Right cardiac atrium (tissue), 5 donors: ENCODE data around the gene AMBRA1. TPM values are rescaled to one million over a fixed set of nuclear protein-coding genes. Genes with fewer than 3 reads are reported as not detected.

Source experiments
- ATAC-seq, 2 donors: fragments of 200-7000 bp; cut with Tn5 transposase; one replicate each; pipeline versions ENCODE4 v1.8.0 to v1.9.1; 2020; ENCODE audit warnings: moderate library complexity in 2 of 2, mild to moderate bottlenecking in 1 of 2
- DNase-seq, 3 donors: peaks; one replicate each; pipeline ENCODE4 v3.0.0-alpha.2; 2020
- H3K27ac ChIP-seq: one replicate; pipeline ENCODE4 v1.5.1; 2013; ENCODE audit warnings: mild to moderate bottlenecking, low read length, control low read depth, moderate library complexity
- H3K27me3 ChIP-seq: one replicate; pipeline ENCODE4 v1.6.1; 2013; ENCODE audit not compliant: control insufficient read depth, insufficient read depth
- H3K4me1 ChIP-seq: one replicate; pipeline ENCODE4 v1.6.1; 2013; ENCODE audit warnings: low read length; ENCODE audit not compliant: control insufficient read depth, insufficient read depth
- H3K4me3 ChIP-seq: one replicate; pipeline ENCODE4 v1.5.1; 2013; ENCODE audit warnings: low read length, control low read depth
- H3K9me3 ChIP-seq: one replicate; pipeline ENCODE4 v1.6.1; 2013; ENCODE audit warnings: low read length; ENCODE audit not compliant: control insufficient read depth
- WGBS: extraction: QIAGEN DNeasy Blood & Tissue Kit; methylation state at CpG from one replicate; pipeline ENCODE4 v1.1.7; 2013; 5-methylcytosine and 5-hydroxymethylcytosine counted together
- intact Hi-C, 4 donors: fragments of 100-400 bp; cut with DNase I; formaldehyde crosslinking; loops; one replicate each; pipeline versions ENCODE4 v1.11.0 to v1.14.0; 2022 to 2023
- polyA plus RNA-seq: library from polyadenylated mRNA; stranded (reverse); fragments of 200-250 nt; gene quantifications from one replicate; pipeline ENCODE4 v1.2.3, GENCODE V29; 2013
- total RNA-seq, 4 donors: library from RNA; stranded (reverse); fragmentation: NEBNext Ultra II Directional; extraction: Animal tissue kit (Norgen Biotek cat#: 25700); gene quantifications; one replicate each; pipeline ENCODE4 v1.2.1, GENCODE V29; 2021
- donor health status: healthy with polysubstance abuse.
- donor health status: DM: no; HTN: yes; CAD: no.
- donor health status: DM: no; HTN: no; CAD: no.
- donor health status: DM: no; HTN: yes; CAD: no; lungs with severe emphysema.
- donor health status: DM: yes; HTN: yes; CAD: no.

AMBRA1 gene
- total and polyA plus RNA-seq, 5 donors, result 8.1 to 23.6 (median 19.5) TPM

DNA sequence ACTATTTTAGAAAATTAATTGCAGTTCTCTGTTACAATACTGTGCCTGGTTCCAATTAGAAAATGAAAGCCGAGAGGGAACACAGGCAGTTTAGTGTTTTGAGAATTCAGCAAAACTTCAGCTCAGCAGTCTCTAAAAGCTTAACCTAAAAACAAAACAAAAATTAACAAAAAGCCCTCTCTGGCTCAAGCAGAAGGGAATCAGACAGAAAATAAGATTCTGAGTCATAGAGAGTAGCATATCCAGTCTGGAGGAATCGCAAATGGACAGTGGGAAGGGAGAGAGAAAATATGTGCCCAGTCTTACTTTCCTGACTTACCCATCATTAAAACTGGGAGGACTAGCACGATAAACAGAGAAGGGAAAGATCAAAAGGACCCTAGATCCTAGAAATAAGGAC, 164.1 kb downstream of the AMBRA1 start:
- WGBS, result 91% methylated on average over 3 of the region's 3 CpGs
- H3K4me1 ChIP-seq, result no peaks in the 10 kb centered on the region
- H3K27me3 ChIP-seq, result no peaks in the 10 kb centered on the region
- ATAC-seq, result no peak
- no peaks in the 10 kb centered on the region for H3K9me3 ChIP-seq
- intact Hi-C loops, result no loop called here
- no peak overlapping the region for H3K27ac ChIP-seq
- H3K4me3 ChIP-seq, result no peak overlapping the region
- DNase-seq, result no peak

DNA sequence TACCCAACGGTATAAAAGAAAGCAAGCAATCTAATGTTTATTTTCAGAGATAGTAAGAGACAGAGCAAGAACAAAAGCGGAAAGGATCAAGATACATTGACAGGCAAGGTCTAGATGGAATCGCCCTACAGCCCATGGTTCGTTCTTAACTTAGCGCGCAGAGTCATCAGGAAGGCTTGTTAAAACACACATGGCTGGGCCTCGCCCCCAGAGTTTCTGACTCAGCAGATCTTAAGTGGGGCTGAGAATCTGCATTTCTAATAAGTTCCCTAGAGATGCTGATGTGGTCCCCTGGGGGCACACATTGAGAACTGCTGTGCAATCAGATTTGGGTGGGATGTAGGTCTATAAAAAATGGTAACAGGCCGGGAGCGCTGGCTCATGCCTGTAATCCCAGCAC, 166.5 kb downstream of the AMBRA1 start:
- H3K27ac ChIP-seq, result no peak overlapping the region
- H3K4me1 ChIP-seq, result no peaks in the 10 kb centered on the region
- no peaks in the 10 kb centered on the region for H3K9me3 ChIP-seq
- no peak for DNase-seq
- no peak for ATAC-seq
- H3K27me3 ChIP-seq, result no peaks in the 10 kb centered on the region
- no peak overlapping the region for H3K4me3 ChIP-seq
- intact Hi-C loops, result no loop called here
- 86% methylated on average over 9 of the region's 9 CpGs for WGBS

DNA sequence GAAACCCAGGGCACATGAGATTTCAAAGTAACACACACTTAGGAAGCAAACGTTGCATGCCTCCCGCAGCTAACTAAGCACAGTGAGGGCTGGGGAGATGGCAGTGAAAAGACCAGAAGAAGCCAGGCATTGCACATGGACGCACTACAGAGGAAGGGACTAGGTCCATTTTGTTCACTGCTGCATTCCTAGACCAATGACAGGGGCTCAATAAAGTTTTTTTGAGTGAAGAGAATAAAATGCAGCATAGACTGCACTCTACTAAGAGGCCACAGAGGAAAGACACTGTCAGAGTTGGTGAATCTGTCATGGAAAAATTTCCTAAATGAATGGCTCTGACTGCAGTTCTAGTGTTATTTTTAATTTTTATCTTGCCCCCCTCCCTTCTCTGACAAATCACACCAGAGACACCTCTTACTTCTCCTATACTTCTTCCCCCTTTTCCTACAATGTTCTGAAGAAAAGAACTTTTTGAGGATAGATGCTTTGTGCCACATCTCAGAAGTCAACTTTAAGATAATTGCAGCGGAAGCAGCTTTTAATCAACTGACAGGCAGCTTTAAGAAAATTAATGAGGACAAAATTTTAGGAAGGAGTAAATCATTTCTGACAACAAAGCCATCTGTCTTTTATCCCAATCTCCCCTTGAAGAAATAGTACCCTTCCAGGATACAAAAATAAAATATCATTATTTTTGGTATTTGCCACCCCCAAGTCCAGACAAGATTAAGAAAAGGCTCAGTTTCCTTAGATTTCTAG, 167.4 kb downstream of the AMBRA1 start:
- Histone ChIP-seq H3K4me1 (no peaks in the 10 kb centered on the region), H3K9me3 (no peaks in the 10 kb centered on the region), H3K27ac (no peak overlapping the region), H3K27me3 (no peaks in the 10 kb centered on the region), H3K4me3 (no peak overlapping the region)
- ATAC-seq, result no peak
- intact Hi-C loops, result no loop called here
- 69% methylated on average over 4 of the region's 4 CpGs for WGBS
- no peak for DNase-seq

DNA sequence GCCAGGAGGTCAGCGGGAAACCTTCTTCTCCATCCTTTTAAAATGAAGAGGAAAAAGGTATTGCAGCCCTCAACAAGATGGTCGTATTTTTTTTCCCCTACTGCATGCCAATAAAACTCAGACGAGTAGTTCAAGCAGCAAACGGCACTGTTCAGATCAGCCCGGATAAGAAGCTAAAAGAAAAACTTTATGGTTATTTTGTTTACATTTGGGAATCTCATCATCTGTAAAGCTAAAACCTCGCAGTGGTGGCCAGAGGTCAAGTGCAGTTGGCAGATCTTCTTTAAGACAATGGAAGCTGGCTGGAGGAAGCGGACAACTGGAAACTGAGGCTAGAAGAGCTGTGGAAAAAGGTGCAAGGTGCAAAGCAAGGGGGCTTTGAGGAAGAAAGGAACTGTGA, 171.2 kb downstream of the AMBRA1 start:
- Histone ChIP-seq H3K9me3 (no peaks in the 10 kb centered on the region), H3K27me3 (no peaks in the 10 kb centered on the region), H3K4me3 (no peak overlapping the region), H3K4me1 (no peaks in the 10 kb centered on the region), H3K27ac (no peak overlapping the region)
- intact Hi-C loops, result no loop called here
- ATAC-seq (no peak), DNase-seq (no peak)
- WGBS, result 76% methylated on average over 7 of the region's 7 CpGs

DNA sequence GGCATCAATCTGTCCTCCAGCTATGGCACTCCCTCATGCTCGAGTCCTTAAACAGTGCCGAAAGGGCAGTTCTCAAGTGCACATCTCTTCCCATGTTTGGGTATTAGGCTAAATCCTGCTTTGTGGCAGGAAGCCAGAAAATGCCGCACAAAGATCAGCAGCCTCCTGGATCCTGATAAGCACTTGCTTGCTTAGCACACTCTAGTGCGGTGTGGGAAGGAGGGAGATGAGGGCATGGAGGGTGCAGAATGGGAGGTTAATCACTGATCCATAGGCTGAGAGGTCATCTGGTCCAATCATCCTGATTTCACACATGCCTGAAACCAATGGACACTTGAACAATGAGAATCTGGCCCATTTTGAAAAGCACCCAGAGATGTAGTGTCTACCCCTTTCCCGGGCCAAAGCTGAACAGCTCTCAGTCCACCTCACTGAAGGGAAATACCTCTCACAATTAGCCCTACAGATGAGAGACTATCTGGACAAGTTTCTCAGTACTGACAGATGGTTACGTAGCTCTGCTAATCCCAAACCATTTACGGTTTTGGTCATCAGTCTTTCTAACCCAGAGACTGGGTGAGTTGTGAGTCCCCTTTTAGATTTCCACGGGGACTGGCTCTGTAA, 172.5 kb downstream of the AMBRA1 start:
- peak; percentile 71 to 81 for ATAC-seq
- Histone ChIP-seq H3K4me3 (no peak overlapping the region), H3K27me3 (no peaks in the 10 kb centered on the region), H3K4me1 (no peaks in the 10 kb centered on the region), H3K27ac (no peak overlapping the region), H3K9me3 (no peaks in the 10 kb centered on the region)
- intact Hi-C loops, result no loop called here
- 60% methylated on average over 8 of the region's 8 CpGs for WGBS
- DNase-seq, result no peak

DNA sequence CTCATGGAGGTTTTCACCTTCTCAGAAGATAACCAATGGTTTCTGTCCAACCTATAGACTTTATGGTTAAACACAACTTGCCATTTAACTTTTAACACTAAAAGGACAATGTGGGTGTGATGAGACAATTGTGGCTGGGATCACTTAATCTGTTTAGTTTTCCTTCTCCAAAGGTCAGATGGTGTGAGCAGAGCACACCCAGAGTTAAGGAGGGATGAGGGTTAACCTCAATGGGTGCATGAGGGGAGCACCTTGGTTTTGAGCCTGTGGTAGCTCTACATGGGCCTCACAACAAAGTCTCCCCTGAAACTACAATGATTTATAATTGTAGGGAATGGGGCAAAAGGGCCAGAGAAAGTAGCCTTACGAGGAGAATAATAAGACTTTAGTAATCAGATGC, 173.3 kb downstream of the AMBRA1 start:
- H3K4me3 ChIP-seq, result no peak overlapping the region
- no peaks in the 10 kb centered on the region for H3K4me1 ChIP-seq
- H3K27ac ChIP-seq, result no peak overlapping the region
- ATAC-seq (no peak), DNase-seq (no peak)
- WGBS, result 95% methylated on average over 1 of the region's 1 CpG
- H3K9me3 ChIP-seq, result no peaks in the 10 kb centered on the region
- no peaks in the 10 kb centered on the region for H3K27me3 ChIP-seq
- intact Hi-C loops, result no loop called here

DNA sequence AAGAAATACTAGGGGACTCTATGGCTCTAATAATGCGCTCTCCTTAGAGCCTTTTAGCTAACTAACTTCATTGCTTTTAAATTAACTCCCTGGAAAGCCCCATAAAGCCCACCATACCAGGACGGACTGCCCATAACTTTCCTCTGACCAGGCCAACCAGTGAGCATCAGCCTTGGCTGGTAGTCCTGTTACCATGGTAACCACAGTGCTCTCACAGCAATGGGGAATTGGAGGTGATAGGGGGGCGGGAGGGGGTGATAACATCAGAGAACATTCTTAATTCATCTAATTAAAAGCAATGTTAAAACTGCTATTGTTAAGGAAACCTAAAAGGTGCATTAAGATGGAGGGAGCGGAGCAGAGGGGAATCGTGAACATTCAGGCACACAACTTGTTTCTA, 175.1 kb downstream of the AMBRA1 start:
- 91% methylated on average over 5 of the region's 5 CpGs for WGBS
- ATAC-seq (no peak), DNase-seq (no peak)
- Histone ChIP-seq H3K9me3 (no peaks in the 10 kb centered on the region), H3K27ac (no peak overlapping the region), H3K4me3 (no peak overlapping the region), H3K27me3 (no peaks in the 10 kb centered on the region), H3K4me1 (peaks cover 2% of the 10 kb centered on the region)
- intact Hi-C loops, result no loop called here

DNA sequence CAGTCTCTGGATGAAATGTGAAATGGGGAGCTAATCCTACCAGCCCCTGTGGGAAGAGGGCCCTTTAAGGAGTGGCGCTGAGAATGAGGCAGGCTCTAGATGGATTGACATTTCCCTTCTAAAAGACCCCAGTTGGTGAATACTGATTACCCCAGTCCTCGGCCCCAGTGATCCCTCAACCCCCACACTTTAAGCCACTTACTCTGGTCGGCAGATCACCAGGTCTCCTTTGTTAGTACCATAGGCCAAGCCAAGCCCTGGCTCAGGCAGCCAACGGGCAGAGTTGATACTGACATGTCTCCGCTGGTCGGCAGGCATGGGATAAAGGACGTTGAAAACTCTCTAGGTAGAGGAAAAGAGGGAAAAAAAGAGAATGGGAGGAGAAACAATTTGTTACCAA, 176.1 kb downstream of the AMBRA1 start:
- ATAC-seq (no peak), DNase-seq (no peak)
- H3K9me3 ChIP-seq, result no peaks in the 10 kb centered on the region
- intact Hi-C loops, result no loop called here
- peaks cover 2% of the 10 kb centered on the region for H3K4me1 ChIP-seq
- H3K27me3 ChIP-seq, result no peaks in the 10 kb centered on the region
- no peak overlapping the region for H3K27ac ChIP-seq
- no peak overlapping the region for H3K4me3 ChIP-seq
- WGBS, result 83% methylated on average over 7 of the region's 7 CpGs

DNA sequence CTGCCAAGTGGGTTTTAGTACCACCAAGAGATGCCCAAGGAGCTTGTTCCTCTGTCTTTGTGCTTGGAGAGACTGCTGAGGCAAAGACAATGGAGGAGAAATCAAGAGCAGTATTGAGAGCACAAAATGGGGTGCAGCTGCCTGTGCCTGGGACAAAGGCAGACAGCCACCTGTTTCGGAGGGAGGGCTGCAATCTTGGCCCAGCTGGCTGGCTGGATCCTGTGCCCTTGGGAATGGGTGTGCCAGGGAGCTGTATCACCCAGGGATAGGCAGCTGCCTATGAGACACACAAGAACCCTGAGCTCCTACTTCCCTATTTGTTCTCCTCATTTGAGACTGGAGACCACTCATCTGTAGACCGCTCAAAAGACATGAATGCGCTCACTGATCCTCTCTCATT, 178.9 kb downstream of the AMBRA1 start:
- H3K27me3 ChIP-seq, result no peaks in the 10 kb centered on the region
- no peak overlapping the region for H3K27ac ChIP-seq
- H3K9me3 ChIP-seq, result no peaks in the 10 kb centered on the region
- no peak for DNase-seq
- ATAC-seq, result no peak
- 57% methylated on average over 3 of the region's 3 CpGs for WGBS
- intact Hi-C loops, result no loop called here
- H3K4me1 ChIP-seq, result peaks cover 2% of the 10 kb centered on the region
- H3K4me3 ChIP-seq, result no peak overlapping the region

DNA sequence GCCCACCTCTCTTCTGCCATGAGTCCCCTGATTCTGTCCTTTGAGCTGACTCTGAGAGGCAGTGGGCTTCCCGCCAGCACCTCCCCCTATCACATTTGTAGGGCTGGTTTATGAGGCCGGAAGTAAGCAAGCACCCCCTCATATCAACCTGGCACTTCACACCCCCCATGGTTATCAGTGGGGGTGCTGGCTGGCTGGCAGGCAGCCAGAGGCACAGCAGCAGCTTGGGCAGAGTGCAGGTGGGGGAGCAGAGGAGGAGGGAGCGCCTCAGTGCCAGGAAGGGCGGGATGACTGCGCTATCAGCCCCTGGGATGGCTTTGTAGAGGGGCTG, 179.4 kb downstream of the AMBRA1 start:
- ATAC-seq (peak in 1 of 2 donors; percentile 51), DNase-seq (peak in 2 of 3 donors; percentile 42 to 48)
- intact Hi-C loops, result no loop called here
- Histone ChIP-seq H3K4me1 (peaks cover 2% of the 10 kb centered on the region), H3K27ac (no peak overlapping the region), H3K4me3 (no peak overlapping the region), H3K27me3 (no peaks in the 10 kb centered on the region), H3K9me3 (no peaks in the 10 kb centered on the region)
- 75% methylated on average over 5 of the region's 5 CpGs for WGBS

DNA sequence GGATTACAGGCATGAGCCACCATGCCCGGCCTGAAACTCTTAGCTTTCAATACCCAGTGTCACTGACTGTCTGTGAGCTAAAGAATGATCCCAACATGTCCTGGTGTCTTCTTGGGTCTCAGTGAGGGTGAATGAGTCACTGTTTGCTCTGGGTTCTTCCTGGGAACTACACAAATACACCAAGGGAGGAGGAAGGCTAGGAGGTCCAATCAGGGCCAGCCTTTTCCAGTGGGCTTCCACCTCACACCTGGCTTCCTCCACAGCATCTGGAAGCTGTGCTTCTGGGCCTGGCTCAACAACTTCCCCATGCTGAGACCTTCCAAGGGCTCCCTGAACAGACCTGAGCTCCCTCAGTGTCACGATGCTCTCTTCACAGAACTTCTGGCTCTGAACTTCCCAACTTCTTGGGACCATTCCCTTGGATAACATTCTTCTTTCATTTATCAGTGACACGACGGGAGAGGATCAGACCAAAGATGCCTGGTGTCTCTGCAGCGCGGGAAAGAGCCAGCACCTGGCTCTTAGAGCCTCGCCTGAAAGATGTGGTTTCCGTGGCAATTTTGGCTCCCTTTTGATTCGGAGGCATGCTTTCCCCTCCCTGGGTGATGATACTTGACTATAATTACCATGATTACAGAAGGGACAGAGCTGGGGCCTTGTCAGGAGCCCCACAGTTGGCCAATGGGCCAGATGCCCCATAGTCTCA, 179.9 kb downstream of the AMBRA1 start:
- WGBS, result 73% methylated on average over 9 of the region's 9 CpGs
- H3K27me3 ChIP-seq, result no peaks in the 10 kb centered on the region
- H3K4me1 ChIP-seq, result peaks cover 2% of the 10 kb centered on the region
- intact Hi-C loops, result no loop called here
- DNase-seq, result peak in 1 of 3 donors; percentile 12
- ATAC-seq, result no peak
- H3K4me3 ChIP-seq, result no peak overlapping the region
- H3K27ac ChIP-seq, result no peak overlapping the region
- H3K9me3 ChIP-seq, result no peaks in the 10 kb centered on the region
